ENCODE data around the gene H3-3A.

Gene H3-3A

DNA sequence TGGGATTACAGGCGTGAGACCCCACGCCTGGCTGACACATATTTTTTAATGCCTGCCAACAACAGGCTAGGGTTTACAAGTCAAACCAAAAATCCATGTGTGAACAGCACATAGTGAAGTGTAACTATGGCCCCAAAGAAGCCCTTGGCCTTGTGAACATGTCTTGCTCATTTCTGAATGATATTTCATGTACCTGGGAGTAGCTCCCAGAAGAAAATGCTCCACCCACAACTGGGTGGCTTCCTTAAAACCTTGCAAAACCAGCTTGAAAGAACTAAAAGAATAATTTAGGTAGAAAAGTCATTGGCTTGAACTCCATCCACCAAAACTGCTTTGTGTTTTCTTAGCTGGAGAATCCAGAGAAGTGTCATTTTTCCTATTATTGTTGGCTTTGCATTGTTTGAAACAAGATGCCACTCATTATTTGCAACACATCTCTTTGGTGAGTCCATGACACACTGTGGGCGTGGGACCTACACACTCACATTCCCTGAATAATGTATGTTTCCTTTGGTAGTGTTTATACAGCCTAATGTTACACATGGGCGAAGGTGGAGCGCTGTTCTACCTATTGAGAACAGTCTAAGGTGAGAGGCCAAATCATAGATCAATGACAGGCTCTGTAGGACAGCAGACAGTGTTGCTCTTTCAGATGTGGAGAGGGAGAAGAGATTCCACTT is 34.8 kb upstream of the H3-3A start:
- Histone ChIP-seq H3K27me3 (ENCODE audit: insufficient read depth, poor library complexity, severe bottlenecking) (no peaks in the 10 kb centered on the region), H3K27ac (replicated peaks) (no peak overlapping the region), H3K4me3 (replicated peaks; ENCODE audit: insufficient read depth, low read length) (no peak overlapping the region)
- TF ChIP-seq GABPA (IDR thresholded peaks at IDR 0.05; ENCODE audit: low read depth) (no peak), SPI1 (IDR thresholded peaks at IDR 0.05; ENCODE audit: borderline replicate concordance, low read depth) (no peak), POLR2AphosphoS5 (IDR thresholded peaks at IDR 0.05; ENCODE audit: low read depth) (no peak)
- TF ChIP-seq, protein P1, sequence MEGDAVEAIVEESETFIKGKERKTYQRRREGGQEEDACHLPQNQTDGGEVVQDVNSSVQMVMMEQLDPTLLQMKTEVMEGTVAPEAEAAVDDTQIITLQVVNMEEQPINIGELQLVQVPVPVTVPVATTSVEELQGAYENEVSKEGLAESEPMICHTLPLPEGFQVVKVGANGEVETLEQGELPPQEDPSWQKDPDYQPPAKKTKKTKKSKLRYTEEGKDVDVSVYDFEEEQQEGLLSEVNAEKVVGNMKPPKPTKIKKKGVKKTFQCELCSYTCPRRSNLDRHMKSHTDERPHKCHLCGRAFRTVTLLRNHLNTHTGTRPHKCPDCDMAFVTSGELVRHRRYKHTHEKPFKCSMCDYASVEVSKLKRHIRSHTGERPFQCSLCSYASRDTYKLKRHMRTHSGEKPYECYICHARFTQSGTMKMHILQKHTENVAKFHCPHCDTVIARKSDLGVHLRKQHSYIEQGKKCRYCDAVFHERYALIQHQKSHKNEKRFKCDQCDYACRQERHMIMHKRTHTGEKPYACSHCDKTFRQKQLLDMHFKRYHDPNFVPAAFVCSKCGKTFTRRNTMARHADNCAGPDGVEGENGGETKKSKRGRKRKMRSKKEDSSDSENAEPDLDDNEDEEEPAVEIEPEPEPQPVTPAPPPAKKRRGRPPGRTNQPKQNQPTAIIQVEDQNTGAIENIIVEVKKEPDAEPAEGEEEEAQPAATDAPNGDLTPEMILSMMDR (IDR thresholded peaks at IDR 0.05; ENCODE audit: insufficient read depth, low read length): no peak
- TF ChIP-seq, protein P2, sequence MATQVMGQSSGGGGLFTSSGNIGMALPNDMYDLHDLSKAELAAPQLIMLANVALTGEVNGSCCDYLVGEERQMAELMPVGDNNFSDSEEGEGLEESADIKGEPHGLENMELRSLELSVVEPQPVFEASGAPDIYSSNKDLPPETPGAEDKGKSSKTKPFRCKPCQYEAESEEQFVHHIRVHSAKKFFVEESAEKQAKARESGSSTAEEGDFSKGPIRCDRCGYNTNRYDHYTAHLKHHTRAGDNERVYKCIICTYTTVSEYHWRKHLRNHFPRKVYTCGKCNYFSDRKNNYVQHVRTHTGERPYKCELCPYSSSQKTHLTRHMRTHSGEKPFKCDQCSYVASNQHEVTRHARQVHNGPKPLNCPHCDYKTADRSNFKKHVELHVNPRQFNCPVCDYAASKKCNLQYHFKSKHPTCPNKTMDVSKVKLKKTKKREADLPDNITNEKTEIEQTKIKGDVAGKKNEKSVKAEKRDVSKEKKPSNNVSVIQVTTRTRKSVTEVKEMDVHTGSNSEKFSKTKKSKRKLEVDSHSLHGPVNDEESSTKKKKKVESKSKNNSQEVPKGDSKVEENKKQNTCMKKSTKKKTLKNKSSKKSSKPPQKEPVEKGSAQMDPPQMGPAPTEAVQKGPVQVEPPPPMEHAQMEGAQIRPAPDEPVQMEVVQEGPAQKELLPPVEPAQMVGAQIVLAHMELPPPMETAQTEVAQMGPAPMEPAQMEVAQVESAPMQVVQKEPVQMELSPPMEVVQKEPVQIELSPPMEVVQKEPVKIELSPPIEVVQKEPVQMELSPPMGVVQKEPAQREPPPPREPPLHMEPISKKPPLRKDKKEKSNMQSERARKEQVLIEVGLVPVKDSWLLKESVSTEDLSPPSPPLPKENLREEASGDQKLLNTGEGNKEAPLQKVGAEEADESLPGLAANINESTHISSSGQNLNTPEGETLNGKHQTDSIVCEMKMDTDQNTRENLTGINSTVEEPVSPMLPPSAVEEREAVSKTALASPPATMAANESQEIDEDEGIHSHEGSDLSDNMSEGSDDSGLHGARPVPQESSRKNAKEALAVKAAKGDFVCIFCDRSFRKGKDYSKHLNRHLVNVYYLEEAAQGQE (IDR thresholded peaks at IDR 0.05; ENCODE audit: insufficient replicate concordance, low read depth): no peak
- no peak for DNase-seq (ENCODE audit: low read depth in 1 of 2, low spot score in 1 of 2)

DNA sequence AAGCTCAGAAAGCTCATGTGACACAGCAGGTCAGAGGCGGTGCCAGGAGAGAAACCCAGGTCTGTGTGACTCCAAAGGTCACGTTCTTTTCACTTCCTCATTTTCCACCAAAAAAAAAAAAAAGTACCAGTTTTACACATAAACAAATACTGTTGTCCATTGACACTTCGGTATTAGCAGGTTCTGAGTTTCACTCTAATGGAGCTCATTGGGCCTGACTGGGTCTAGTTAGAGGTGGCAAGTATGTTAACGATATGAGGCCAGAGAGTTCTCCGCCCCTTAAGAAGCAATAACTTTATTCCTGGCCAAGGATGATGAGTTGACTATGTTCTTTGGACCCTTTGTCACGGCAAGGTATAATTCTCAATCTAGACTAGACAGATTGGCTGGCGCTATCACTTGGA is 33.4 kb upstream of the H3-3A start:
- Histone ChIP-seq H3K27me3 (ENCODE audit: insufficient read depth, poor library complexity, severe bottlenecking) (no peaks in the 10 kb centered on the region), H3K27ac (replicated peaks) (peak overlapping the region; percentile 58), H3K4me3 (replicated peaks; ENCODE audit: insufficient read depth, low read length) (no peak overlapping the region)
- peak in 1 of 2 experiments; percentile 69 for DNase-seq (ENCODE audit: low read depth in 1 of 2, low spot score in 1 of 2)
- TF ChIP-seq SPI1 (IDR thresholded peaks at IDR 0.05; ENCODE audit: borderline replicate concordance, low read depth): peak; percentile 98
- TF ChIP-seq GABPA (IDR thresholded peaks at IDR 0.05; ENCODE audit: low read depth): no peak
- TF ChIP-seq, protein P2 (IDR thresholded peaks at IDR 0.05; ENCODE audit: insufficient replicate concordance, low read depth): no peak

DNA sequence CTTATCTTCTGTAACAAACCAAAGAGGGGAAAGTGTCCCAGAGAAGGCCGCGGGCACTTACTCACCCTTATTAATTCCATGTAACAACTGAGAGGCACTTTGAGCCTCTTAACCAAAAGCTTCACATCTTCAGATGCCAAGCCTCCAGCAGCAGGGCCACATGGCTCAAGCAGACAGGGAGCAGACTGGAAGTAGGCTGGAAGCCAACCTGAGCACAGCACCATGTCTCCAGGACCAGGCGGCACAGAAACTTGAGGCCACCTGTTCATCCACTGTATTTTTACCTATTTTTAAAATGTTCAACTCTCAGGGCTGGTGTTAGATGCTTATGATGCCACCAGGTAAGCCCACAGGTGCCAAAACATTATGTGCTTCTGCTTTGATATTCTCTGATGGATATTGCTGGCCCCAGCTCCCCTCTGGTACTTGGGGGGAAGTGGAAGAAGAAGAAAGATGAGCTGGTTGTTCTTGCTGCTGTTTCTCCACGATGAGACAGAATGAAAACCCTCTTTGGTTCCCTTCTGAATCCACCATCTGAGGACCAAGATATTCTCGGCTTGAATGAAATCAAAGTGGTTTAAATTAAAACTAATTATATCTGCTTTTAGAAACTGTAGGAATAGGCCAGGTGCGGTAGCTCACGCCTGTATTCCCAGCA is 32.8 kb upstream of the H3-3A start:
- H3K27ac ChIP-seq (replicated peaks): peak overlapping the region; percentile 58
- no peak for DNase-seq (ENCODE audit: low read depth in 1 of 2, low spot score in 1 of 2)
- H3K27me3 ChIP-seq (ENCODE audit: insufficient read depth, poor library complexity, severe bottlenecking): no peaks in the 10 kb centered on the region
- H3K4me3 ChIP-seq (replicated peaks; ENCODE audit: insufficient read depth, low read length): no peak overlapping the region
- no peak for TF ChIP-seq POLR2AphosphoS5 (IDR thresholded peaks at IDR 0.05; ENCODE audit: low read depth)
- no peak for TF ChIP-seq SPI1 (IDR thresholded peaks at IDR 0.05; ENCODE audit: borderline replicate concordance, low read depth)
- TF ChIP-seq, protein P1 (IDR thresholded peaks at IDR 0.05; ENCODE audit: insufficient read depth, low read length): no peak
- TF ChIP-seq, protein P2 (IDR thresholded peaks at IDR 0.05; ENCODE audit: insufficient replicate concordance, low read depth): no peak
- no peak for TF ChIP-seq GABPA (IDR thresholded peaks at IDR 0.05; ENCODE audit: low read depth)

Data from HL-60 (cell line).